ENCODE results near the gene ISLR. TPM values are rescaled to one million over a fixed set of nuclear protein-coding genes. Genes with fewer than 3 reads are reported as not detected.

Gene ISLR
- total RNA-seq, 1 donor from 2014 or later = 108 TPM

- Mint-ChIP-seq H3K27me3 (ENCODE audit: unreplicated experiment) (no peaks in the 10 kb centered on the region), H3K27ac (ENCODE audit: unreplicated experiment) (no peak overlapping the region), H3K4me3 (ENCODE audit: unreplicated experiment) (no peak overlapping the region), H3K9me3 (ENCODE audit: unreplicated experiment) (no peaks in the 10 kb centered on the region), H3K36me3 (ENCODE audit: unreplicated experiment) (no peaks in the 10 kb centered on the region), H3K4me1 (ENCODE audit: unreplicated experiment) (peaks cover 66% of the 10 kb centered on the region)
- no peak for TF ChIP-seq CTCF (IDR thresholded peaks at IDR 0.05)
- DNase-seq (ENCODE audit: extremely low spot score, unreplicated experiment) = no peak
Measured at GRCh38 chr15:74197176-74197965, 23.9 kb downstream of the ISLR start.

GRCh38 chr15:74199297-74199652 is 25.8 kb downstream of the ISLR start:
- no peaks in the 10 kb centered on the region for H3K27me3 Mint-ChIP-seq (ENCODE audit: unreplicated experiment)
- no peaks in the 10 kb centered on the region for H3K36me3 Mint-ChIP-seq (ENCODE audit: unreplicated experiment)
- H3K27ac Mint-ChIP-seq (ENCODE audit: unreplicated experiment) = no peak overlapping the region
- no peak for DNase-seq (ENCODE audit: extremely low spot score, unreplicated experiment)
- TF ChIP-seq CTCF (IDR thresholded peaks at IDR 0.05) = no peak
- peaks cover 69% of the 10 kb centered on the region for H3K4me1 Mint-ChIP-seq (ENCODE audit: unreplicated experiment)
- no peak overlapping the region for H3K4me3 Mint-ChIP-seq (ENCODE audit: unreplicated experiment)
- no peaks in the 10 kb centered on the region for H3K9me3 Mint-ChIP-seq (ENCODE audit: unreplicated experiment)

GRCh38 chr15:74200412-74200815 is 26.9 kb downstream of the ISLR start:
- TF ChIP-seq CTCF (IDR thresholded peaks at IDR 0.05) = no peak
- H3K27ac Mint-ChIP-seq (ENCODE audit: unreplicated experiment) = peak overlapping the region; percentile 92

GRCh38 chr15:74200871-74201419 is 27.4 kb downstream of the ISLR start:
- TF ChIP-seq CTCF (IDR thresholded peaks at IDR 0.05) = no peak
- H3K36me3 Mint-ChIP-seq (ENCODE audit: unreplicated experiment) = no peaks in the 10 kb centered on the region
- no peaks in the 10 kb centered on the region for H3K27me3 Mint-ChIP-seq (ENCODE audit: unreplicated experiment)
- no peaks in the 10 kb centered on the region for H3K9me3 Mint-ChIP-seq (ENCODE audit: unreplicated experiment)
- peak overlapping the region; percentile 66 for H3K4me3 Mint-ChIP-seq (ENCODE audit: unreplicated experiment)
- peak; percentile 88 for DNase-seq (ENCODE audit: extremely low spot score, unreplicated experiment)
- peaks cover 72% of the 10 kb centered on the region for H3K4me1 Mint-ChIP-seq (ENCODE audit: unreplicated experiment)
- peak overlapping the region; percentile 92 for H3K27ac Mint-ChIP-seq (ENCODE audit: unreplicated experiment)

More at GRCh38 chr15:74200412-74200815, 26.9 kb downstream of the ISLR start:
- H3K4me1 Mint-ChIP-seq (ENCODE audit: unreplicated experiment) = peaks cover 75% of the 10 kb centered on the region
- no peak for DNase-seq (ENCODE audit: extremely low spot score, unreplicated experiment)
- no peaks in the 10 kb centered on the region for H3K27me3 Mint-ChIP-seq (ENCODE audit: unreplicated experiment)
- H3K4me3 Mint-ChIP-seq (ENCODE audit: unreplicated experiment) = peak overlapping the region; percentile 66
- H3K36me3 Mint-ChIP-seq (ENCODE audit: unreplicated experiment) = no peaks in the 10 kb centered on the region
- H3K9me3 Mint-ChIP-seq (ENCODE audit: unreplicated experiment) = no peaks in the 10 kb centered on the region

- no peak for TF ChIP-seq CTCF (IDR thresholded peaks at IDR 0.05)
- H3K36me3 Mint-ChIP-seq (ENCODE audit: unreplicated experiment) = no peaks in the 10 kb centered on the region
- H3K9me3 Mint-ChIP-seq (ENCODE audit: unreplicated experiment) = no peaks in the 10 kb centered on the region
- peaks cover 65% of the 10 kb centered on the region for H3K4me1 Mint-ChIP-seq (ENCODE audit: unreplicated experiment)
- H3K27ac Mint-ChIP-seq (ENCODE audit: unreplicated experiment) = peak overlapping the region; percentile 92
- no peaks in the 10 kb centered on the region for H3K27me3 Mint-ChIP-seq (ENCODE audit: unreplicated experiment)
- H3K4me3 Mint-ChIP-seq (ENCODE audit: unreplicated experiment) = peak overlapping the region; percentile 66
- DNase-seq (ENCODE audit: extremely low spot score, unreplicated experiment) = no peak
Measured at GRCh38 chr15:74201710-74202420, 28.4 kb downstream of the ISLR start.
